MV-4-11 (cell line): ENCODE measurements around the gene GTPBP1.

Experiments used
- DNase-seq: peaks from one replicate; lab custom pipeline; 2025; lab: John Stamatoyannopoulos, UW

Gene GTPBP1

GRCh38 chr22:38760477-38761201, 54.9 kb downstream of the GTPBP1 start:
- DNase-seq: peak; percentile 35

- no peak for DNase-seq
Measured at GRCh38 chr22:38761202-38762162, 55.7 kb downstream of the GTPBP1 start.

GRCh38 chr22:38762551-38762983, 56.8 kb downstream of the GTPBP1 start:
- DNase-seq: no peak

- DNase-seq: peak; percentile 12
Measured at GRCh38 chr22:38766076-38766777, 60.5 kb downstream of the GTPBP1 start.

GRCh38 chr22:38767313-38767712, 61.6 kb downstream of the GTPBP1 start:
- no peak for DNase-seq

GRCh38 chr22:38768036-38768435, 62.3 kb downstream of the GTPBP1 start:
- DNase-seq: no peak

GRCh38 chr22:38770257-38770949, 64.7 kb downstream of the GTPBP1 start:
- DNase-seq: no peak

GRCh38 chr22:38772623-38772873, 66.8 kb downstream of the GTPBP1 start:
- no peak for DNase-seq

- DNase-seq: no peak
Measured at GRCh38 chr22:38773363-38773946, 67.7 kb downstream of the GTPBP1 start.

- DNase-seq: no peak
Measured at GRCh38 chr22:38774496-38775166, 68.9 kb downstream of the GTPBP1 start.

GRCh38 chr22:38775656-38776055, 69.9 kb downstream of the GTPBP1 start:
- DNase-seq: peak; percentile 41

- no peak for DNase-seq
Measured at GRCh38 chr22:38776086-38776485, 70.3 kb downstream of the GTPBP1 start.

- no peak for DNase-seq
Measured at GRCh38 chr22:38777087-38777671, 71.4 kb downstream of the GTPBP1 start.

- no peak for DNase-seq
Measured at GRCh38 chr22:38781033-38781432, 75.3 kb downstream of the GTPBP1 start.

- peak; percentile 36 for DNase-seq
Measured at GRCh38 chr22:38782402-38783094, 76.8 kb downstream of the GTPBP1 start.
